ENCODE measurements around the gene EFL1.

- TF ChIP-seq CTCF (IDR thresholded peaks at IDR 0.05 in 4 of 5, conservative IDR thresholded peaks at IDR 0.05 in 1 of 5) (no peak), POLR2A (IDR thresholded peaks at IDR 0.05) (no peak)
Measured at GRCh38 chr15:82305621-82306048, 43.1 kb upstream of the EFL1 start.

All from gastrocnemius medialis (tissue), 4 donors.